ENCODE data around the gene PKNOX2.

DNA sequence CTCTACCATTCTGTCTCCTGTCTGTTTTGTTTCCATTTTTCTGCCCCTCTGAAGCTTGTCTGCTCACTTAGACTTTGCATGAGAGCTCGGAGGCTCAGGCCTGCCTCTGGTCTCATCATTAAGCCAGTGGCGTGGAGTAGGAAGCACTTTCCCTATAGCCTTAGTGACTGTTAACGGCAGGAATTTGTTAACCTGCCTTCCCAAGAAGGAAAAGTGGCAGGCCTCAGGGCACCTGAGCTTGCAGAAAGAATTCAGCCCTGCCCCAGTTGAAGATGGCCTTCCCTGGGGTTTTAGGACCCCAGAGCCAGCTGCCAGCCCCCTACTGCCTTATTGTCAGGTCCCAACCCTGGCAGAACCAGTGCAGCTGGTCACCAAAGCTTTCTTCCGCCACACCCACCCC is 93.2 kb downstream of the PKNOX2 start:
- TF ChIP-seq POLR2A (IDR thresholded peaks at IDR 0.05) = no peak
- TF ChIP-seq, protein P1, sequence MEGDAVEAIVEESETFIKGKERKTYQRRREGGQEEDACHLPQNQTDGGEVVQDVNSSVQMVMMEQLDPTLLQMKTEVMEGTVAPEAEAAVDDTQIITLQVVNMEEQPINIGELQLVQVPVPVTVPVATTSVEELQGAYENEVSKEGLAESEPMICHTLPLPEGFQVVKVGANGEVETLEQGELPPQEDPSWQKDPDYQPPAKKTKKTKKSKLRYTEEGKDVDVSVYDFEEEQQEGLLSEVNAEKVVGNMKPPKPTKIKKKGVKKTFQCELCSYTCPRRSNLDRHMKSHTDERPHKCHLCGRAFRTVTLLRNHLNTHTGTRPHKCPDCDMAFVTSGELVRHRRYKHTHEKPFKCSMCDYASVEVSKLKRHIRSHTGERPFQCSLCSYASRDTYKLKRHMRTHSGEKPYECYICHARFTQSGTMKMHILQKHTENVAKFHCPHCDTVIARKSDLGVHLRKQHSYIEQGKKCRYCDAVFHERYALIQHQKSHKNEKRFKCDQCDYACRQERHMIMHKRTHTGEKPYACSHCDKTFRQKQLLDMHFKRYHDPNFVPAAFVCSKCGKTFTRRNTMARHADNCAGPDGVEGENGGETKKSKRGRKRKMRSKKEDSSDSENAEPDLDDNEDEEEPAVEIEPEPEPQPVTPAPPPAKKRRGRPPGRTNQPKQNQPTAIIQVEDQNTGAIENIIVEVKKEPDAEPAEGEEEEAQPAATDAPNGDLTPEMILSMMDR (IDR thresholded peaks at IDR 0.05) = no peak
